Measurements from ENCODE around the gene FHIT.

DNA sequence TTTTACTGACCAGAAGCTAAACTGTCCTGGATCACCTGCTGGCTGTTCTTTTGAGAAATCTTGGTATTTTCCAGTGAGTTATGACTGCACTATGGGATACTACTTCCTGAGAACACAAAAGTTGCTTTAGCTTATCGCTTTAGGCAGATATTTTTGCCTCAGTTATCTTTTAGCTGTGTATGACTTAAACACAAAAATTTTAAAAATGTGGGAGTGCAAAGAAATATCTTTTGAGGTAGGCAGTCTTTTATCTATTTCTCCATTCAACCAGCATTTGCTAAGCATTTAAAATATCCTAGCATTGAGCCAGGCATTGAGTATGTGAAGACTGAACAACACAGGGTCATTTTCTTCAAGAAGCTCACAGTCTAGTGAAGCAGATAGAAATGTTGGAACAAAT is 981.9 kb downstream of the FHIT start:
- TF ChIP-seq, protein P1, sequence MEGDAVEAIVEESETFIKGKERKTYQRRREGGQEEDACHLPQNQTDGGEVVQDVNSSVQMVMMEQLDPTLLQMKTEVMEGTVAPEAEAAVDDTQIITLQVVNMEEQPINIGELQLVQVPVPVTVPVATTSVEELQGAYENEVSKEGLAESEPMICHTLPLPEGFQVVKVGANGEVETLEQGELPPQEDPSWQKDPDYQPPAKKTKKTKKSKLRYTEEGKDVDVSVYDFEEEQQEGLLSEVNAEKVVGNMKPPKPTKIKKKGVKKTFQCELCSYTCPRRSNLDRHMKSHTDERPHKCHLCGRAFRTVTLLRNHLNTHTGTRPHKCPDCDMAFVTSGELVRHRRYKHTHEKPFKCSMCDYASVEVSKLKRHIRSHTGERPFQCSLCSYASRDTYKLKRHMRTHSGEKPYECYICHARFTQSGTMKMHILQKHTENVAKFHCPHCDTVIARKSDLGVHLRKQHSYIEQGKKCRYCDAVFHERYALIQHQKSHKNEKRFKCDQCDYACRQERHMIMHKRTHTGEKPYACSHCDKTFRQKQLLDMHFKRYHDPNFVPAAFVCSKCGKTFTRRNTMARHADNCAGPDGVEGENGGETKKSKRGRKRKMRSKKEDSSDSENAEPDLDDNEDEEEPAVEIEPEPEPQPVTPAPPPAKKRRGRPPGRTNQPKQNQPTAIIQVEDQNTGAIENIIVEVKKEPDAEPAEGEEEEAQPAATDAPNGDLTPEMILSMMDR (IDR thresholded peaks at IDR 0.05): no peak
- TF ChIP-seq POLR2A (IDR thresholded peaks at IDR 0.05): no peak
